H1 (cell line): Measurements from ENCODE around the gene UBE2D3. TPM values are rescaled to one million over a fixed set of nuclear protein-coding genes. Genes with fewer than 3 reads are reported as not detected.
A peak's percentile ranks its signal among the peaks of the same experiment; 100 is the strongest.

Experiments used
- CTCF ChIA-PET: fragments of 300-600 bp; sonication (Branson Sonifier 250); formaldehyde crosslinking; loops from one replicate; lab custom pipeline; 2021; ENCODE audit not compliant: partially characterized antibody; lab: Charles Lee
- POLR2A ChIA-PET: fragments of 300-600 bp; sonication (Branson Sonifier 250); formaldehyde crosslinking; loops from one replicate; lab custom pipeline; 2021; ENCODE audit warnings: inconsistent platforms; ENCODE audit not compliant: partially characterized antibody; lab: Charles Lee
- DNase-seq, 2 experiments: peaks; one replicate each; pipeline versions ENCODE4 v3.0.0 to v3.0.0-alpha.2; 2010 to 2022; ENCODE audit warnings: low spot score in 2 of 2, low read depth in 1 of 2, mixed read lengths in 1 of 2
- FAIRE-seq: peaks from 2 replicates; lab custom pipeline; 2011; peaks lifted over from hg19 to GRCh38; lab: Jason Lieb, UNC
- H2AFZ ChIP-seq: 2 replicates; pipeline ENCODE4 v1.8.1; 2012; ENCODE audit warnings: low read length, inconsistent platforms
- H2AK5ac ChIP-seq: 2 replicates; pipeline ENCODE4 v1.6.1; 2013; ENCODE audit warnings: low read depth, low read length
- H2BK120ac ChIP-seq: replicated peaks from 2 replicates; pipeline ENCODE3; 2013; ENCODE audit warnings: low read depth, low read length, inconsistent platforms
- H2BK12ac ChIP-seq: 2 replicates; pipeline ENCODE4 v1.6.1; 2013; ENCODE audit warnings: low read depth, low read length
- H2BK15ac ChIP-seq: 2 replicates; pipeline ENCODE4 v1.6.1; 2013; ENCODE audit warnings: low read length
- H2BK20ac ChIP-seq: 2 replicates; pipeline ENCODE4 v1.6.1; 2013; ENCODE audit warnings: low read length
- H2BK5ac ChIP-seq: 2 replicates; pipeline ENCODE4 v1.6.1; 2013; ENCODE audit warnings: low read depth, low read length
- H3K14ac ChIP-seq: 2 replicates; pipeline ENCODE4 v1.6.1; 2013; ENCODE audit warnings: inconsistent platforms; ENCODE audit not compliant: insufficient read length
- H3K18ac ChIP-seq: 2 replicates; pipeline ENCODE4 v1.6.1; 2013; ENCODE audit warnings: low read length; ENCODE audit errors: extremely low read depth
- H3K23ac ChIP-seq: 2 replicates; pipeline ENCODE4 v1.6.1; 2013; ENCODE audit warnings: inconsistent platforms; ENCODE audit not compliant: insufficient read length
- H3K23me2 ChIP-seq: 2 replicates; pipeline ENCODE4 v1.6.1; 2013; ENCODE audit warnings: low read depth, low read length
- H3K27ac ChIP-seq: 2 replicates; pipeline ENCODE4 v1.6.1; 2011; ENCODE audit warnings: low read depth, low read length, inconsistent platforms
- H3K27me3 ChIP-seq, 4 experiments: replicated peaks in 1 of 4; 1 replicate in 1 of 4; 2 replicates in 3 of 4; pipeline versions ENCODE4 v1.6.1 to v1.8.1; 2011 to 2013; ENCODE audit warnings: low read length in 3 of 4, mild to moderate bottlenecking in 3 of 4, inconsistent platforms in 2 of 4, mixed read lengths in 2 of 4, moderate library complexity in 1 of 4; ENCODE audit not compliant: control insufficient read depth in 3 of 4, insufficient read depth in 3 of 4; ENCODE audit errors: extremely low read depth in 1 of 4
- H3K36me3 ChIP-seq, 4 experiments: 2 replicates each; pipeline versions ENCODE4 v1.6.1 to v1.8.1; 2011 to 2013; ENCODE audit warnings: mild to moderate bottlenecking in 4 of 4, low read length in 3 of 4, moderate library complexity in 2 of 4, control low read depth in 1 of 4, inconsistent platforms in 1 of 4; ENCODE audit not compliant: insufficient read depth in 4 of 4, control insufficient read depth in 2 of 4
- H3K4ac ChIP-seq: replicated peaks from 2 replicates; pipeline ENCODE3; 2013; ENCODE audit warnings: low read length, low read depth, mixed read lengths, inconsistent platforms; ENCODE audit not compliant: insufficient read length
- H3K4me1 ChIP-seq, 4 experiments: replicated peaks in 1 of 4; 1 replicate in 1 of 4; 2 replicates in 3 of 4; pipeline versions ENCODE4 v1.6.1 to v1.8.1; 2011 to 2013; ENCODE audit warnings: low read length in 3 of 4, inconsistent platforms in 2 of 4, mixed read lengths in 1 of 4; ENCODE audit not compliant: insufficient read depth in 4 of 4, control insufficient read depth in 3 of 4
- H3K4me2 ChIP-seq, 2 experiments: 2 replicates each; pipeline versions ENCODE4 v1.6.1 to v1.8.1; 2011 to 2013; ENCODE audit warnings: low read depth in 2 of 2, low read length in 2 of 2, control low read depth in 1 of 2, inconsistent platforms in 1 of 2, mild to moderate bottlenecking in 1 of 2; ENCODE audit not compliant: insufficient read depth in 1 of 2
- H3K4me3 ChIP-seq, 4 experiments: fragments of 200-600, 300-600 bp in 1 of 4; sonication (generic), shearing (Covaris generic), sonication (Bioruptor Twin) in 1 of 4; 2 replicates each; pipeline versions ENCODE4 v1.5.1 to v1.8.1; 2011 to 2016; ENCODE audit warnings: low read length in 4 of 4, low read depth in 3 of 4, control low read depth in 2 of 4, inconsistent platforms in 2 of 4, mild to moderate bottlenecking in 2 of 4, mixed read lengths in 1 of 4, moderate library complexity in 1 of 4; ENCODE audit not compliant: insufficient read depth in 2 of 4; ENCODE audit errors: extremely low read depth in 1 of 4
- H3K56ac ChIP-seq: replicated peaks from 2 replicates; pipeline ENCODE3; 2013; ENCODE audit warnings: low read depth, mild to moderate bottlenecking, mixed read lengths, low read length, inconsistent platforms; ENCODE audit not compliant: insufficient read length
- H3K79me1 ChIP-seq: 2 replicates; pipeline ENCODE4 v1.6.1; 2013; ENCODE audit warnings: low read depth, low read length, control low read depth
- H3K79me2 ChIP-seq, 2 experiments: 2 replicates each; pipeline versions ENCODE4 v1.6.1 to v1.8.1; 2012 to 2013; ENCODE audit warnings: low read length in 2 of 2, mild to moderate bottlenecking in 2 of 2, inconsistent platforms in 1 of 2; ENCODE audit not compliant: insufficient read depth in 2 of 2, control insufficient read depth in 1 of 2
- H3K9ac ChIP-seq, 4 experiments: replicated peaks in 1 of 4; 1 replicate in 1 of 4; 2 replicates in 3 of 4; pipeline versions ENCODE4 v1.6.1 to v1.8.1; 2011 to 2013; ENCODE audit warnings: low read depth in 3 of 4, low read length in 3 of 4, control low read depth in 2 of 4, mild to moderate bottlenecking in 2 of 4, moderate library complexity in 2 of 4, inconsistent platforms in 1 of 4; ENCODE audit errors: extremely low read depth in 1 of 4
- H3K9me3 ChIP-seq, 2 experiments: 2 replicates each; pipeline versions ENCODE4 v1.6.1 to v1.8.1; 2012 to 2013; ENCODE audit warnings: mild to moderate bottlenecking in 2 of 2, moderate library complexity in 2 of 2, control low read depth in 1 of 2, inconsistent platforms in 1 of 2, low read depth in 1 of 2, low read length in 1 of 2, mixed read lengths in 1 of 2; ENCODE audit not compliant: insufficient read depth in 2 of 2
- H4K20me1 ChIP-seq, 2 experiments: replicated peaks in 1 of 2; 2 replicates each; pipeline versions ENCODE3 to v1.8.1; 2011 to 2013; ENCODE audit warnings: inconsistent platforms in 2 of 2, low read length in 2 of 2, mild to moderate bottlenecking in 1 of 2; ENCODE audit not compliant: insufficient read depth in 2 of 2, control insufficient read depth in 1 of 2
- H4K5ac ChIP-seq: 2 replicates; pipeline ENCODE4 v1.6.1; 2013; ENCODE audit warnings: low read length, low read depth, mixed read lengths, inconsistent platforms; ENCODE audit not compliant: insufficient read length
- H4K8ac ChIP-seq: 2 replicates; pipeline ENCODE4 v1.8.0; 2013; ENCODE audit warnings: mild to moderate bottlenecking, moderate library complexity, low read length, inconsistent platforms; ENCODE audit not compliant: insufficient read depth; ENCODE audit errors: extremely low read depth
- H4K91ac ChIP-seq: replicated peaks from 2 replicates; pipeline ENCODE3; 2013; ENCODE audit warnings: low read length, mixed read lengths, inconsistent platforms; ENCODE audit not compliant: insufficient read length
- EP300 ChIP-seq, 2 experiments: IDR thresholded peaks; 1 replicate in 1 of 2; 2 replicates in 1 of 2; pipeline ENCODE4 v1.6.1; 2011 to 2012; ENCODE audit warnings: low read depth in 2 of 2, low read length in 2 of 2, mild to moderate bottlenecking in 2 of 2, borderline replicate concordance in 1 of 2, inconsistent platforms in 1 of 2, moderate library complexity in 1 of 2
- PHF8 ChIP-seq: fragments of 200-600 bp; sonication (generic); conservative IDR thresholded peaks from 2 replicates; pipeline ENCODE4 v1.7.1; 2012; ENCODE audit warnings: low read depth, mild to moderate bottlenecking, inconsistent platforms, low read length, moderate library complexity
- SP1 ChIP-seq: IDR thresholded peaks from 2 replicates; pipeline ENCODE4 v1.6.1; 2011; ENCODE audit warnings: low read depth, low read length
- TBP ChIP-seq: IDR thresholded peaks from 2 replicates; pipeline ENCODE4 v1.6.1; 2011; ENCODE audit warnings: low read depth, low read length, improper control_type of control experiment
- WGBS, 2 experiments: shearing (Covaris generic) in 1 of 2; methylation state at CpG; one replicate each; pipeline versions ENCODE4 v1.1.6 to v1.1.7; 2013 to 2015; ENCODE audit warnings: low lambda C conversion rate in 2 of 2, mixed read lengths in 2 of 2, inconsistent platforms in 1 of 2, low coverage in 1 of 2, missing lambda C conversion rate in 1 of 2; ENCODE audit not compliant: insufficient replicate concordance in 2 of 2, insufficient coverage in 1 of 2, insufficient read length in 1 of 2; ENCODE audit errors: extremely low coverage in 1 of 2, missing lambda C conversion rate in 1 of 2; 5-methylcytosine and 5-hydroxymethylcytosine counted together
- polyA plus RNA-seq, 7 experiments: library from polyadenylated mRNA; depleted of rRNA in 3 of 7; stranded (reverse) in 5 of 7; unstranded in 2 of 7; fragments of >200 nt in 5 of 7; fragments of 200-250 nt in 2 of 7; gene quantifications; 1 replicate in 5 of 7; 2 replicates in 1 of 7; 4 replicates in 1 of 7; pipeline versions ENCODE4 v1.2.1 to v1.2.3, GENCODE V29; 2011 to 2013; ENCODE audit warnings: missing spikeins in 2 of 7, mixed read lengths in 2 of 7
- total RNA-seq: library from RNA; stranded (reverse); fragmentation: NEBNext Ultra II Directional; extraction: Animal tissue kit (Norgen Biotek cat#: 25700); gene quantifications from 2 replicates; pipeline ENCODE4 v1.2.1, GENCODE V29; 2021

Gene UBE2D3
- total and polyA plus RNA-seq, 2 of the 8 experiments (the other 6 are each of a cell fraction or from before 2014, with no cell fraction given) = 396 to 544 TPM

- no peak for DNase-seq
- H3K27me3 ChIP-seq = no peaks in the 10 kb centered on the region
- FAIRE-seq = no peak
- peak overlapping the region; percentile 98 for H4K5ac ChIP-seq
- H3K23me2 ChIP-seq = peaks cover 6% of the 10 kb centered on the region
- 34% methylated on average over 23 of the region's 23 CpGs; no CpG with 5 or more reads in 1 of the 2 experiments for WGBS, 2 experiments
- H3K36me3 ChIP-seq = peaks cover 0 to 4% (median 0%) of the 10 kb centered on the region in 4 experiments; a peak in 2 of 8 replicates
- H3K4ac ChIP-seq = peak overlapping the region; percentile 46
- H3K27ac ChIP-seq = peak overlapping the region; percentile 98
- 0 out of 7 replicates have a peak, but pooled peaks cover 0 to 2% (median 0%) of the 10 kb centered on the region in 4 experiments for H3K4me1 ChIP-seq
- H3K79me2 ChIP-seq = peaks cover 0 to 85% of the 10 kb centered on the region in 2 experiments; a peak in 2 of 4 replicates
- H4K20me1 ChIP-seq = no peaks in the 10 kb centered on the region
- peak overlapping the region; percentile 73 to 86 (median 78) for H3K4me3 ChIP-seq
- CTCF ChIA-PET = interaction anchor here (0.6 kb wide), 1 partner anchor 234 kb away, joined by 3 read pairs; no protein-coding TSS in a partner anchor
- peak overlapping the region; percentile 95 to 99 (median 96) for H3K9ac ChIP-seq
- peak overlapping the region; percentile 91 for H2BK12ac ChIP-seq
- peak overlapping the region; percentile 84 to 92 for H3K4me2 ChIP-seq
- no peak overlapping the region for H2BK120ac ChIP-seq
- H3K18ac ChIP-seq = peak overlapping the region; percentile 80; the same call in 1 of the 2 replicates
- peak; percentile 16; the same call in 1 of the 2 replicates for TF ChIP-seq SP1
- 0 out of 3 replicates have a peak, but pooled peaks of 1 of the 2 experiments have one; percentile 4 for TF ChIP-seq EP300 (IDR thresholded peaks at IDR 0.05; ENCODE audit: borderline replicate concordance in 1 of 2, low read depth in 2 of 2, low read length in 2 of 2)
- TF ChIP-seq PHF8 = peak; percentile 82; the same call in 1 of the 2 replicates
- TF ChIP-seq TBP = no peak
- 0 out of 2 replicates have a peak overlapping the region, but pooled peaks have one; percentile 56 for H2AFZ ChIP-seq
- H3K79me1 ChIP-seq = no peaks in the 10 kb centered on the region; the same call in 1 of the 2 replicates
- H3K9me3 ChIP-seq = no peaks in the 10 kb centered on the region
- peak overlapping the region; percentile 94 for H4K91ac ChIP-seq
- H2AK5ac ChIP-seq = no peak overlapping the region
- no peak overlapping the region for H3K14ac ChIP-seq
- H4K8ac ChIP-seq = peak overlapping the region; percentile 91; the same call in 1 of the 2 replicates
- H2BK15ac ChIP-seq = 0 out of 2 replicates have a peak overlapping the region, but pooled peaks have one; percentile 89
- H2BK20ac ChIP-seq = no peak overlapping the region
- peak overlapping the region; percentile 91 for H2BK5ac ChIP-seq
- no peak overlapping the region for H3K23ac ChIP-seq
- H3K56ac ChIP-seq = peak overlapping the region; percentile 61
- POLR2A ChIA-PET = interaction anchor here (1.0 to 5.4 kb wide), 12 partner anchors 12 to 149 kb away, joined by 3 to 127 read pairs (median 5); partner anchors contain the start of genes MANBA and UBE2D3
Measured at GRCh38 chr4:102868153-102868780, 40.9 kb upstream of the UBE2D3 start.
